ENCODE results near the gene SMAD4.

The SMAD4 gene

GRCh38 chr18:51041677-51042352, 11.8 kb downstream of the SMAD4 start:
- TF ChIP-seq CTCF (IDR thresholded peaks at IDR 0.05), result no peak

- no peak for TF ChIP-seq CTCF (IDR thresholded peaks at IDR 0.05)
Measured at GRCh38 chr18:51044928-51045585, 15.0 kb downstream of the SMAD4 start.

GRCh38 chr18:51048190-51048589, 18.2 kb downstream of the SMAD4 start:
- no peak for TF ChIP-seq CTCF (IDR thresholded peaks at IDR 0.05)

- no peak for TF ChIP-seq CTCF (IDR thresholded peaks at IDR 0.05)
Measured at GRCh38 chr18:51049137-51049536, 19.1 kb downstream of the SMAD4 start.

GRCh38 chr18:51051105-51051712, 21.2 kb downstream of the SMAD4 start:
- TF ChIP-seq CTCF (IDR thresholded peaks at IDR 0.05), result peak; percentile 86

GRCh38 chr18:51053814-51054213, 23.8 kb downstream of the SMAD4 start:
- TF ChIP-seq CTCF (IDR thresholded peaks at IDR 0.05), result no peak

GRCh38 chr18:51054764-51055163, 24.8 kb downstream of the SMAD4 start:
- no peak for TF ChIP-seq CTCF (IDR thresholded peaks at IDR 0.05)
